ENCODE measurements around the gene MYL5. TPM values are rescaled to one million over a fixed set of nuclear protein-coding genes. Genes with fewer than 3 reads are reported as not detected.
"Not testable (repeated sequence)": the region's sequence is repeated elsewhere in the genome, so short reads cannot be mapped to it uniquely, and the experiment has no call there.

Gene MYL5
- total RNA-seq, 1 donor from 2014 or later = 29.8 TPM

DNA sequence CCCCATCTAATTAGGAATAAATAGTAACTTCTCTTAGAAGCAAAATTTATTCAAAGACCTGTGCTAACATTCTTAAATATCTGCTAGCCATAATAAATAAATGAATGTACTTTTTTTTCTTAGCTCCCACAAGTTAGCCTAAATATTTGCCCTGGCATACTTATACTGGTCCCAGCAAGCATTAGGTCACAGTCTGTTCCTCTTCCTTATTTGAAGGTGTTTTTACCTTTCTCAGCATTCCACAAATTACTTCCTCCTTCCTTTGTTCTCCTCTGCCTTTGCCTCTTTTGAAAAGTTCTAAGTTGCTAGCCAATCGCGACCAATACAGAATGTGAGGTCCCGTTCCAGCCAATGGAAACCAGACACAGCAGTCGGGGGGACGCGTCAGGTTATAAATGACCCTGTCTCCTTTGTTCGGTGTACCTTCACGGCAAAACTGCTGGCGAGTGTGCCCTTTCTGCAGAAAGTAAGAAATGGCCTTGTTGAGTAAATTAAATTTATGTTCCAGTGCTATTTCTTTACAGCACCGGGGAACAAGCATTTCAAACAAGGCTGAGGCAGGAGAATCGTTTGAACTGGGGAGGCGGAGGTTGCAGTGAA is 20.1 kb downstream of the MYL5 start:
- H3K4me3 Mint-ChIP-seq (ENCODE audit: low read depth); H3K9me3 Mint-ChIP-seq; H3K36me3 Mint-ChIP-seq (ENCODE audit: low read depth); H3K4me1 Mint-ChIP-seq (ENCODE audit: low read depth); DNase-seq (ENCODE audit: low spot score); H3K27ac Mint-ChIP-seq; intact Hi-C loops (cut with micrococcal nuclease): not testable (repeated sequence)
- peaks cover 15% of the 10 kb centered on the region for H3K27me3 Mint-ChIP-seq (ENCODE audit: low read depth)

DNA sequence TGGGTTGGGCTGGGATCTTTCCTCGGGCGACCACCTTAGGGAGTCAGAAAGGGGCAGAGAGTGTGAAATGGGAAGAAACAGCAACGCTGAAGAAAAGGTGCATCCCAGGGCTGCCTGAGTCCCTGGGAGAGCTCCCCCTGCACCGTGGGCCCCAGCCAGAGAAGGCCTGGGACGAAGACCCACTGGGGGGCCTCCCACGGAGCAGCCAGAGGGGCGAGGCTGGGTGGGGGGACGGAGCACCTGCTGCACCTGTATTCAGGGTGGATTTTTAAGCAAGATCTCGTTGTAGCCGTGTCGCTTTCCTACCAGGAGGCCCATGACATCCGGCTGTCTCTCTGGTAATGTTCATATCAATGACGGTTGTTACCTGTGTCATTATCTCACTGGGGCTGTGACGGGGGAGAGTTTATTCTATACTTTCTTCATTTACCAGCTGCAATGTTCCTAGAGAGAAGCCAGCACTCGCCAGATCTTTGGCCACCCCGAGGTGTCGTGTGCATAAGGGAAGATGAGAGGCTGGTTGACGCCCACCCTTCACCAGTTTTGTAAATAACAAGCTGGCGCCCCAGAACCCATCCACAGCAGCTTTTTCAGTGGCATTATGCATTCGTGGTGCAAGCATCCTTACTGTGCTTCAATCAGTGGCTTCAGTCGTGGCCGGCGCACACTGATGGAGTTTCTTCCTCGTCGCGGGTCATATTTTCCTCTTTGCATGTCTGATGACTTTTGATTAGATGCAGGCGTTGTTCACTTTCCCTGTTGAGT is 25.7 kb downstream of the MYL5 start:
- intact Hi-C loops (cut with micrococcal nuclease) = no loop called here
- Mint-ChIP-seq H3K9me3 (no peaks in the 10 kb centered on the region), H3K27me3 (ENCODE audit: low read depth) (peaks cover 2% of the 10 kb centered on the region), H3K4me3 (ENCODE audit: low read depth) (no peak overlapping the region), H3K36me3 (ENCODE audit: low read depth) (no peaks in the 10 kb centered on the region), H3K4me1 (ENCODE audit: low read depth) (peaks cover 15% of the 10 kb centered on the region), H3K27ac (no peak overlapping the region)
- DNase-seq (ENCODE audit: low spot score) = no peak

DNA sequence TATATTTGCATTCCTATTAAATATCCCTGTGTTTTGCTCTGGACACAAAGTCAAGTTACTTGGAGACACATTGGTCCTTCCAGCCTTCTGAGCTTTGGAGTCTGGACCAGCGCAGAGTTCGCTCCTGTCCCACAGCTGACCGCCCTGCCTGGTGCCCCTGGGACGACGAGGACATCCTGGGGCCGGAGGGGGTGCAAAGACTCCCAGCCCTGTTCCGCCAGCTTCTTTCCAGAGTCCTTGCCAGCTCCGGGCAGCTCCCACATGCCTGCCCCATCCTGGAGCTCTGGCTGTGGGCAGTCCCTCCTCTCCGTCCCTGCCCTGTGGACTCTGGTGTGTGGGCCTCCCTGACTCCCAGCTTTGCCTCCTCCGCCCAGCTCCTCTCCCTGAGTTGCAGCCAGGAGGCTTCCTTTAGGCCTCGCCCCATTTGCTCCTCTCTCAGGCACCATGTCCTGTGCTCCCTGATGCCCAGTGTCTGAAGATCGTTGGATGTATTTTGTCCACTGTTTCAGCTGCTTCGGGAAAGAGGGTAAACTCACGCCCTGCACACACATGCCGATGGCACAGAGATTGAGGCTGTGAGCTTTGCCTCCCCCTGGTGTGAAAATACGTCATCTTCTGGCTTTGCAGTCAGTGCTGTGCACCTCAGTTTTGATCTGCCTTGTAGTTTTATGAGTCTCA is 26.4 kb downstream of the MYL5 start:
- Mint-ChIP-seq H3K4me1 (ENCODE audit: low read depth) (peaks cover 17% of the 10 kb centered on the region), H3K27ac (no peak overlapping the region), H3K9me3 (no peaks in the 10 kb centered on the region), H3K27me3 (ENCODE audit: low read depth) (no peaks in the 10 kb centered on the region), H3K4me3 (ENCODE audit: low read depth) (no peak overlapping the region), H3K36me3 (ENCODE audit: low read depth) (no peaks in the 10 kb centered on the region)
- intact Hi-C loops (cut with micrococcal nuclease) = no loop called here
- no peak for DNase-seq (ENCODE audit: low spot score)

DNA sequence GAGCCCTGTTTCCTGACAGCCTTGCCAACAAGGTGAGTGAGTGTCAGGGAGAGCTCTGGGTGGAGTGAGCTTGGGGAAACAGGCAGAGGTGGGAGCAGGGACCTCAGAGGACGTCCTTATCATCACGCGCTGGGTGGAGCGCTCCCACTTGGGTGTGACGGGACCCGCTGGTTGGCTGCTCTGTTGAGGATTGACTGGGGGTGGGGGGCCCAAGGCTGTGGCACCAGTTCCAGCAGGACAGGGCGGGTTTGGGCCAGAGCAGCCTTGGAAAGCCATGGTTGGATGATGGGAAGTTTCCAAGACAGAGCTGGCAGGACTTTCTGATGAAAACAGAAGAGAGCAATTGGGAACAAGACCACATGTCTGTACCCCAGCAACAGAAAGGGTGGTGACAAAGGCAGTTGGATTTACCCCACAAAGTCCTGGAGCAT is 28.3 kb downstream of the MYL5 start:
- H3K4me3 Mint-ChIP-seq (ENCODE audit: low read depth) = no peak overlapping the region
- H3K27ac Mint-ChIP-seq = no peak overlapping the region
- H3K27me3 Mint-ChIP-seq (ENCODE audit: low read depth) = no peaks in the 10 kb centered on the region
- no peak for DNase-seq (ENCODE audit: low spot score)
- peaks cover 17% of the 10 kb centered on the region for H3K4me1 Mint-ChIP-seq (ENCODE audit: low read depth)
- no peaks in the 10 kb centered on the region for H3K36me3 Mint-ChIP-seq (ENCODE audit: low read depth)
- no peaks in the 10 kb centered on the region for H3K9me3 Mint-ChIP-seq
- intact Hi-C loops (cut with micrococcal nuclease) = no loop called here

DNA sequence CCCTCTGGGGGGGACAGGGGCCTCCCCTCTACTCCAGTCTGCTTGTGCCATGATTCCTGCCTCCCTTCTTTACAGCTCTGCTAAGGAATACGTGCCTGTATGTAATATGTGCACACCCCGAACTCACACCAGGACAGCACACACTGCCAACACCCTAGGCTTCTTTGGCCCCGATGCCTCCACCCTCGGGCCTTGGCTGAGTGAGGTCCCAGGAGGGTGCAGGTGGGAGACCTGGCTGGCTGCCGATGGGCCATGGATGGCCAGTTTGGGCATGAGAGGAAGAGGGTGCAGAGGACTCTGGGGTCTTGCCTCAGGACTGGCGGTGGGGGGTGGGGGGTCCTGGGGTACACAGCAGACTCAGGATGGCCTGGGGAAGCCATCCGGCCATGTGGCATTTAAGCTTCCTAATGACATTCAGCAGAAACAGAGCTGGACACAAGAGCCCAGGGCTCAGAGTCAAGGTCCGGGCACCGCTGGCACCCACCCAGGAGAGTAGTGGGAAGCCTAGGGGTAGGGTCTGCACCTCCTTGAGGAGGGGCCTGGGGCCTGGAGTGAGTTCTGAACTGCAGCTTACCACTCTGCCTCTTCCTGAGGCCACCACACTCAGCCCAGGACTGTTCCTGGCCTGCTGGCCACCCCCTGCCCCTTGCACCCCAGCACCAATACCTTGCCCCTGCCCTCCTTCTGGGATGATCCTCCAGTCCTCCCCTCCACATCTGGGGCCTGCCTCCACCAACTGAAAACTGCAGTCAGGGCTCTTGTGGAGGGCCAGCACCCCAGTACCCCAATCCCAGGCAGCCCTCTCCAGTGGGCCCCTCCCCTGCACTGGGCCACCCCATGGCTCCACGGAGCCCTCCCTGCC is 29.2 kb downstream of the MYL5 start:
- peaks cover under 1% of the 10 kb centered on the region for H3K36me3 Mint-ChIP-seq (ENCODE audit: low read depth)
- H3K9me3 Mint-ChIP-seq = no peaks in the 10 kb centered on the region
- H3K4me1 Mint-ChIP-seq (ENCODE audit: low read depth) = peaks cover 17% of the 10 kb centered on the region
- no peak overlapping the region for H3K27ac Mint-ChIP-seq
- no peak for DNase-seq (ENCODE audit: low spot score)
- H3K4me3 Mint-ChIP-seq (ENCODE audit: low read depth) = no peak overlapping the region
- no peaks in the 10 kb centered on the region for H3K27me3 Mint-ChIP-seq (ENCODE audit: low read depth)
- intact Hi-C loops (cut with micrococcal nuclease) = loop anchor here (2.0 kb wide), 1 partner anchor 29 kb away; the partner anchor contains the start of genes ATP5ME and MYL5

DNA sequence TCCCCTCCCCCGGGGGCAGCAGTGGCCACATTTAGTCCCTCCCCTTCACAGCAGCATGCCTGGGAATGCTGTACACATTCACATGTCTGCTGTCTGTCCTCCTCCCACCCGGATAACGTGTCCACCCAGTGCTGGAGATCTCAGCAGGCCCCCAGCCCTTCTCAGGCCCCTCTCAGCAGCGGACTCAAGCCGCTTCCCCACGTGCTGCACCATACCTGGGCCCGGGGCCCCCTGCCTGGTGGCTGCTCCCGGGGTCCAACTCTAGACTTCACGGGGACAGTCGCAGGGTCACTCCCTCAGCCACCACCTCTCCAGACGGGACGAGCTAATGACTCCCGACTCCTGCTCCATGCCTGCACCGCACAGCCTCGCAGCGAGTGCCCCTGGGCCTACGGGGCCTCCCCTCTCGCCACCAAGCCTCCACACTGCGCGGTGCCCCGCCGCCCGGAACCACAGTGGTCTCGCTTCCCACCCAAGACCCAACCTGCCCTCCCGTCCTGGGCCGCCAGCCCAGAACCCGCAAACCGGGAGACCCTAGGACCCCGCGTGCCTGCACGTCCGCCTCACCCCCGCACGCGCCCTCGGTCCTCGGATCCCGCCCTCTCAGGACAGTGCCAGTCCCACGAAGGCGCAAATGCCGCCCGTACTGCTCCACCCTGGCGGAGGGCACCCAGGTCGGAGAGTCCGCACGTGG is 30.0 kb downstream of the MYL5 start:
- H3K27ac Mint-ChIP-seq = no peak overlapping the region
- peaks cover 8% of the 10 kb centered on the region for H3K36me3 Mint-ChIP-seq (ENCODE audit: low read depth)
- no peak for DNase-seq (ENCODE audit: low spot score)
- intact Hi-C loops (cut with micrococcal nuclease) = loop anchor here (2.0 kb wide), 1 partner anchor 30 kb away; the partner anchor contains the start of genes ATP5ME and MYL5
- no peaks in the 10 kb centered on the region for H3K9me3 Mint-ChIP-seq
- no peaks in the 10 kb centered on the region for H3K27me3 Mint-ChIP-seq (ENCODE audit: low read depth)
- peak overlapping the region; percentile 74 for H3K4me3 Mint-ChIP-seq (ENCODE audit: low read depth)
- H3K4me1 Mint-ChIP-seq (ENCODE audit: low read depth) = peaks cover 20% of the 10 kb centered on the region

DNA sequence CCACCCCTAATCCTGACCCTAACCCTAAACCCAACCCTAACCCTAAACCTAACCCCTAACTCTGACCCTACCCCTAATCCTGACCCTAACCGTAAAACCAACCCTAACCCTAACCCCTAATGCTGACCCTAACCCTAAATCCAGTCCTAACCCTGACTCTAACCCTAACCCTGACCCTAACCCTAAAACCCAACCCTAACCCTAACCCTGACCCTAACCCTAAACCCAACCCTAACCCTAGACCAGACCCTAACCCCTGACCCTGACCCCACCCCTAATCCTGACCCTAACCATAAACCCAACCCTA is 30.6 kb downstream of the MYL5 start:
- Mint-ChIP-seq H3K9me3 (no peaks in the 10 kb centered on the region), H3K27me3 (ENCODE audit: low read depth) (no peaks in the 10 kb centered on the region), H3K36me3 (ENCODE audit: low read depth) (peaks cover 13% of the 10 kb centered on the region), H3K27ac (no peak overlapping the region), H3K4me1 (ENCODE audit: low read depth) (peaks cover 22% of the 10 kb centered on the region), H3K4me3 (ENCODE audit: low read depth) (peak overlapping the region; percentile 74)
- DNase-seq (ENCODE audit: low spot score) = no peak
- intact Hi-C loops (cut with micrococcal nuclease) = loop anchor here (1.0 to 5.0 kb wide), 3 partner anchors 30 to 227 kb away; partner anchors contain the start of genes ATP5ME, GAK, MYL5 and TMEM175

DNA sequence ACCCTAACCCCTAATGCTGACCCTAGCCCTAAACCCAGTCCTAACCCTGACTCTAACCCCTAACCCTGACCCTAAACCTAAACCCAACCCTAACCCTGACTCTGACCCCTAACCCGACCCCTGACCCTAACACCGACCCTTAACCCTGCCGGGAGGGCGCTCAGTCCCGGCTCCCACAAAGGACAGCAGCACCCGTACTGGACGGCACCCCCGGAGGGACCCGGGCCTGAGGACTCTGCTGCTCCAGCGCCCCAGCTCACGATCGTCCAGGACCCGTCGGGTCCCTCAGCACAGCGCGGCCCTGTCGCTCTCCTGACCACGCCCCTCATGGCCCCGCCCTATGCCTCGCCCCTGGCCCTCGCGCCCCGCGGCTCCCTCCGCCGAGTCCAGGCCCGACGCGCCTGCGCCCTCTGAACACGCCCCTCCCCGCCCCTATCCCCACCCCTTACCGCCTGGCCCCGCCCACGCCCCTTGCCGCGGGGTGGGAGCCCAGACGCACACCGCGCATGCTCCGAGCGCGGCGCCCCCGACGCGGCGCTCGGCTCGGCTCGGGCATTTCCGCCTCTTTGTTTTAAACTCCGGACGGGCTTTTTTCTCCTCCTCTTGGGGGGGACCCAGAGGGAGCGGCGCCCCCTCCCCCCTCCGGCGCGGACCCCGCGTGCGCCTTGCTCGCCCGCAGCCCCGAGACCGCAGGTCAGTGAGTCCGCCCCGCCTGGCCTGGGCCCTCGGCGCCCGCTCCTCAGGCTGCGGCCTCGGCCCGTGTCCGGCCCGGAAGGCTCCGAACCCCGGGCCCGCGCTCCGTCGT is 31.1 kb downstream of the MYL5 start, which contains the start of gene PCGF3:
PCGF3 (plus strand) TSS at position 555 of the 805 bp plus-strand sequence. CDS start 27,849 bp downstream, outside the sequence.
- Mint-ChIP-seq H3K27ac (peak within 1 kb of the TSS; percentile 52), H3K9me3 (no peaks in the 10 kb centered on the region), H3K4me1 (ENCODE audit: low read depth) (peaks cover 16% of the 10 kb centered on the region), H3K27me3 (ENCODE audit: low read depth) (no peaks in the 10 kb centered on the region), H3K4me3 (ENCODE audit: low read depth) (peak within 1 kb of the TSS; percentile 74), H3K36me3 (ENCODE audit: low read depth) (peaks cover 13% of the 10 kb centered on the region)
- peak; percentile 94 for DNase-seq (ENCODE audit: low spot score)
- intact Hi-C loops (cut with micrococcal nuclease) = loop anchor here (1.0 to 5.0 kb wide), 3 partner anchors 31 to 227 kb away; partner anchors contain the start of genes ATP5ME, GAK, MYL5 and TMEM175

DNA sequence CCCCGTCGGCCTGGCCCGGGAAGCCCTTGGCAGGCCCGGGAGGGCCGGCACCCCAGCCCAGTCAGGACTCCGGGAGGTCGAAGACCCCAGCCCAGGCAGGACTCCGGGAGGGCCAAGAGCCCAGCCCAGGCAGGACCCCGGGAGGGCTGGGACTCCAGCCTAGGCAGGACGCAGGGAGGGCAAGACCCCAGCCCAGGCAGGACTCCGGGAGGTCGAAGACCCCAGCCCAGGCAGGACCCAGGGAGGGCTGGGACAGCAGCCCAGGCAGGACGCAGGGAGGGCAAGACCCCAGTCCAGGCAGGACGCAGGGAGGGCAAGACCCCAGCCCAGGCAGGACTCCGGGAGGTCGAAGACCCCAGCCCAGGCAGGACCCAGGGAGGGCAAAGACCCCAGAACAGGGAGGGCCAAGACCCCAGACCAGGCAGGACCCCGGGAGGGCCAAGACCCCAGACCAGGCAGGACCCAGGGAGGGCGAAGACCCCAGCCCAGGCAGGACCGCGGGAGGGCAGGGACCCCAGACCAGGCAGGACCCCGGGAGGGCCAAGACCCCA is 31.8 kb downstream of the MYL5 start:
- H3K27me3 Mint-ChIP-seq (ENCODE audit: low read depth); DNase-seq (ENCODE audit: low spot score); H3K4me3 Mint-ChIP-seq (ENCODE audit: low read depth); H3K27ac Mint-ChIP-seq; H3K9me3 Mint-ChIP-seq: not testable (repeated sequence)
- peaks cover 14% of the 10 kb centered on the region for H3K4me1 Mint-ChIP-seq (ENCODE audit: low read depth)
- peaks cover 13% of the 10 kb centered on the region for H3K36me3 Mint-ChIP-seq (ENCODE audit: low read depth)
- intact Hi-C loops (cut with micrococcal nuclease) = loop anchor here (5.0 kb wide), 1 partner anchor 76 kb away; no protein-coding TSS in a partner anchor

DNA sequence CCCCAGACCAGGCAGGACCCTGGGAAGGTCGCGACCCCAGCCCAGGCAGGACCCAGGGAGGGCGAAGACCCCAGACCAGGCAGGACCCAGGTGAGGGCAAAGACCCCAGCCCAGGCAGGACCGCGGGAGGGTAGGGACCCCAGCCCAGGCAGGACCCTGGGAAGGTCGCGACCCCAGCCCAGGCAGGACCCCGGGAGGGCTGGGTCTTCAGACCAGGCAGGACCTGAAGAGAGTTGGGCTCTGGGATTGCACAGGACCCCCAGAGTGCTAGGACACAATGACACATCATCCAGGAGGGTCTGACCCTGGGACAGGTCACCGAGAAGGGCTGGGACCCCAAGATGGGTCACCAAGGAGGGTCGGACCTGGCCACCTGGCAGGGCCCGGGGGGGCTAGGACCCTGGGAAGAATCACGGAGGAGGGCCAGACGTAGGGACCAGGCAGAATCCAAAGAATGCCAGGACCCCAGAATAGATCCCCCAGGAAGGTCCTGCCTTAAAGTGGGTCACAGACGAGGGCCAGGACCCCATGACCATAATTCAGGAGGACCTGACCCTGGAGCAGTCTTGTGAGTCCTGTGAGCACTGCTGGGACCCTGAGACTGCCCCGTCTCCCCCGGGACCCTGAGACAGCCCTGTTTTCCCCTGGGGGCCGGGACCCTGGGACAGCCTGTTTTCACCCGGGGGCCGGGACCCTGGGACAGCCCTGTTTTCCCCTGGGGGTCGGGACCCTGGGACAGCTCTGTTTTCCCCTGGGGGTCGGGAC is 32.7 kb downstream of the MYL5 start:
- peaks cover 13% of the 10 kb centered on the region for H3K36me3 Mint-ChIP-seq (ENCODE audit: low read depth)
- no peak for DNase-seq (ENCODE audit: low spot score)
- H3K4me1 Mint-ChIP-seq (ENCODE audit: low read depth) = peaks cover 14% of the 10 kb centered on the region
- intact Hi-C loops (cut with micrococcal nuclease) = loop anchor here (5.0 kb wide), 1 partner anchor 75 kb away; no protein-coding TSS in a partner anchor
- H3K27me3 Mint-ChIP-seq (ENCODE audit: low read depth) = no peaks in the 10 kb centered on the region
- H3K27ac Mint-ChIP-seq = no peak overlapping the region
- peak overlapping the region; percentile 8 for H3K4me3 Mint-ChIP-seq (ENCODE audit: low read depth)
- H3K9me3 Mint-ChIP-seq = no peaks in the 10 kb centered on the region
